Activated B cell treated with CpG ODN at 0.5 μM for 24 hours (primary cell): ENCODE results near the gene SHISA7. TPM values are rescaled to one million over a fixed set of nuclear protein-coding genes. Genes with fewer than 3 reads are reported as not detected.
A peak's percentile ranks its signal among the peaks of the same experiment; 100 is the strongest.

Source experiments
- ATAC-seq: fragments of 200-7000 bp; cut with Tn5 transposase; one replicate; pipeline ENCODE4 v1.10.0; 2021; ENCODE audit warnings: low read depth, mild to moderate bottlenecking, moderate library complexity
- CTCF ChIA-PET: fragments of 350-600 bp; sonication (Branson Sonifier 250); formaldehyde crosslinking; loops from one replicate; lab custom pipeline; 2021; ENCODE audit warnings: antibody characterized with exemption; lab: Charles Lee
- POLR2A ChIA-PET: fragments of 350-600 bp; sonication (Branson Sonifier 250); formaldehyde crosslinking; loops from one replicate; lab custom pipeline; 2021; ENCODE audit warnings: antibody characterized with exemption; lab: Charles Lee
- DNase-seq: peaks from one replicate; pipeline ENCODE4 v3.0.0; 2022
- H3K27ac Mint-ChIP-seq: one replicate; pipeline ENCODE4 v1.8.0; 2020; ENCODE audit warnings: mixed read lengths
- H3K27me3 Mint-ChIP-seq: one replicate; pipeline ENCODE4 v1.8.0; 2021; ENCODE audit warnings: mixed read lengths
- H3K36me3 Mint-ChIP-seq: one replicate; pipeline ENCODE4 v1.8.0; 2021; ENCODE audit warnings: low read depth, mixed read lengths
- H3K4me1 Mint-ChIP-seq: one replicate; pipeline ENCODE4 v1.8.0; 2021; ENCODE audit warnings: mixed read lengths
- H3K4me3 Mint-ChIP-seq: one replicate; pipeline ENCODE4 v1.8.0; 2020; ENCODE audit warnings: mild to moderate bottlenecking, mixed read lengths
- H3K9me3 Mint-ChIP-seq: one replicate; pipeline ENCODE4 v1.8.0; 2020; ENCODE audit warnings: mixed read lengths
- intact Hi-C: fragments of 100-400 bp; cut with micrococcal nuclease; formaldehyde crosslinking; loops from one replicate; pipeline ENCODE4 v1.15.1; 2024
- total RNA-seq: library from RNA; stranded (reverse); gene quantifications from 2 replicates; pipeline ENCODE4 v1.2.3, GENCODE V29; 2022
- TF ChIP-seq, protein P1 (sequence below): fragments of 200-600 bp; IDR thresholded peaks from one replicate; pipeline ENCODE4 v1.8.0; 2022; ENCODE audit warnings: antibody characterized with exemption, mild to moderate bottlenecking

SHISA7 gene
- total RNA-seq, 1 donor from 2014 or later, result not detected

DNA sequence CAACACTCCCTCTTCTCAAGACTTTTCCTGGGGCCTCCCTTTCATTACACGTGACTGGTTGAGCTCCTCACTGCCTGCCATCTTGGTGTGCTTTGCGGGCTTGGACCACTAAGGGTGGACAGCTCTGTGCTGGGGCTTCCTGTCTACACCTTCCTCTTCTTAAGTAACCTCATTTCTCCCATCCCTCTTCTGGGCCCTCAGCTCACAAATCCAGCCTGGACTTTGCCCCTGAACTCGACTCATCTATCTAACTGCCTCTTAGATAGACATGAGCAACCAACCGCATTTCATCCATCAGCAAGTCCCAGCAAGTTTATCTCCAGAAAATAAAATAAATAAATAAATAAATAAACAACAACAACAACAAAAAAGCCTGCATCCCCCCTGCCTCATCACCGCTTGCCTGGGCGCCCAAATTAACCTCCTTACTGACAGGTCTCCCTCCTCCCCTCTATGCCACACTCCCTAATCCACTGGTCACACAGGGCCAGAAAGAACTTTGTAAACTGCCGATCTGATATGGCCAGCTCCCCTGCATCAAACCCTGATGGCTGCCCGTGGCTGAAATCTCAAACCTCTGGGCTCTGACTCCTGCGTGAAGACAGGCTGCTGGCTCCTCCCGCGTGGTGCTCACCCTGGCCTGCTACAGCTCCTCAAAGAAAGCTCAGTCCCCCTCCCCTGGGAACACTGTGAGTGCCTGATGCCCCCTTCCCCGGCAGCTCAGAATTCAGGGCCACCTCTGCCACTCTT lies 10.6 kb upstream of the SHISA7 start:
- intact Hi-C loops, result loop anchor here (1.0 kb wide), 1 partner anchor 312 kb away; no protein-coding TSS in a partner anchor
- POLR2A ChIA-PET, result interaction anchor here (0.8 to 2.2 kb wide), 2 partner anchors 9 to 46 kb away, joined by 3 to 7 read pairs; partner anchors contain the start of gene UBE2S
- peak overlapping the region; percentile 17 for H3K4me3 Mint-ChIP-seq

GRCh38 chr19:55452749-55453346 lies 9.7 kb upstream of the SHISA7 start:
- H3K36me3 Mint-ChIP-seq, result peaks cover 14% of the 10 kb centered on the region
- TF ChIP-seq, protein P1, sequence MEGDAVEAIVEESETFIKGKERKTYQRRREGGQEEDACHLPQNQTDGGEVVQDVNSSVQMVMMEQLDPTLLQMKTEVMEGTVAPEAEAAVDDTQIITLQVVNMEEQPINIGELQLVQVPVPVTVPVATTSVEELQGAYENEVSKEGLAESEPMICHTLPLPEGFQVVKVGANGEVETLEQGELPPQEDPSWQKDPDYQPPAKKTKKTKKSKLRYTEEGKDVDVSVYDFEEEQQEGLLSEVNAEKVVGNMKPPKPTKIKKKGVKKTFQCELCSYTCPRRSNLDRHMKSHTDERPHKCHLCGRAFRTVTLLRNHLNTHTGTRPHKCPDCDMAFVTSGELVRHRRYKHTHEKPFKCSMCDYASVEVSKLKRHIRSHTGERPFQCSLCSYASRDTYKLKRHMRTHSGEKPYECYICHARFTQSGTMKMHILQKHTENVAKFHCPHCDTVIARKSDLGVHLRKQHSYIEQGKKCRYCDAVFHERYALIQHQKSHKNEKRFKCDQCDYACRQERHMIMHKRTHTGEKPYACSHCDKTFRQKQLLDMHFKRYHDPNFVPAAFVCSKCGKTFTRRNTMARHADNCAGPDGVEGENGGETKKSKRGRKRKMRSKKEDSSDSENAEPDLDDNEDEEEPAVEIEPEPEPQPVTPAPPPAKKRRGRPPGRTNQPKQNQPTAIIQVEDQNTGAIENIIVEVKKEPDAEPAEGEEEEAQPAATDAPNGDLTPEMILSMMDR, result no peak
- H3K9me3 Mint-ChIP-seq, result no peaks in the 10 kb centered on the region
- H3K4me1 Mint-ChIP-seq, result peaks cover 20% of the 10 kb centered on the region
- ATAC-seq, result no peak
- DNase-seq, result no peak
- POLR2A ChIA-PET, result interaction anchor here (0.6 to 2.2 kb wide), 3 partner anchors 45 to 278 kb away, joined by 4 to 12 read pairs (median 7); partner anchors contain the start of gene UBE2S
- no peak overlapping the region for H3K4me3 Mint-ChIP-seq
- intact Hi-C loops, result no loop called here
- H3K27ac Mint-ChIP-seq, result no peak overlapping the region
- H3K27me3 Mint-ChIP-seq, result peaks cover 11% of the 10 kb centered on the region
- CTCF ChIA-PET, result interaction anchor here (1.1 to 2.0 kb wide), 3 partner anchors 15 to 160 kb away, joined by 4 to 9 read pairs (median 6); no protein-coding TSS in a partner anchor

More for the DNA sequence above, 10.6 kb upstream of the SHISA7 start:
- Mint-ChIP-seq H3K27ac (no peak overlapping the region), H3K36me3 (peaks cover 14% of the 10 kb centered on the region), H3K27me3 (peaks cover 11% of the 10 kb centered on the region), H3K9me3 (no peaks in the 10 kb centered on the region), H3K4me1 (peaks cover 20% of the 10 kb centered on the region)
- TF ChIP-seq, protein P1, result no peak
- CTCF ChIA-PET, result interaction anchor here (0.9 to 2.0 kb wide), 5 partner anchors 14 to 312 kb away, joined by 4 to 9 read pairs (median 4); no protein-coding TSS in a partner anchor
- no peak for ATAC-seq
- no peak for DNase-seq

GRCh38 chr19:55451965-55452748 lies 9.1 kb upstream of the SHISA7 start:
- CTCF ChIA-PET, result interaction anchor here (1.7 to 2.0 kb wide), 2 partner anchors 16 to 51 kb away, joined by 6 to 9 read pairs; no protein-coding TSS in a partner anchor
- no peak overlapping the region for H3K27ac Mint-ChIP-seq
- H3K9me3 Mint-ChIP-seq, result no peaks in the 10 kb centered on the region
- TF ChIP-seq, protein P1, result no peak
- no peak for DNase-seq
- no peak for ATAC-seq
- H3K4me1 Mint-ChIP-seq, result peaks cover 20% of the 10 kb centered on the region
- peaks cover 14% of the 10 kb centered on the region for H3K36me3 Mint-ChIP-seq
- peak overlapping the region; percentile 41 for H3K4me3 Mint-ChIP-seq
- POLR2A ChIA-PET, result interaction anchor here (2.2 kb wide), 1 partner anchor 44 kb away, joined by 7 read pairs; the partner anchor contains the start of gene UBE2S
- H3K27me3 Mint-ChIP-seq, result peaks cover 11% of the 10 kb centered on the region
- intact Hi-C loops, result no loop called here

- ChIA-PET POLR2A (interaction anchor here (0.6 kb wide), 1 partner anchor 135 kb away, joined by 4 read pairs; no protein-coding TSS in a partner anchor), CTCF (no interaction called here)
- Mint-ChIP-seq H3K4me3 (peak overlapping the region; percentile 77), H3K4me1 (peaks cover 20% of the 10 kb centered on the region), H3K9me3 (no peaks in the 10 kb centered on the region), H3K36me3 (peaks cover 14% of the 10 kb centered on the region), H3K27me3 (peaks cover 11% of the 10 kb centered on the region), H3K27ac (no peak overlapping the region)
- TF ChIP-seq, protein P1, result no peak
- DNase-seq, result no peak
- ATAC-seq, result peak; percentile 35
- intact Hi-C loops, result no loop called here
Observed at GRCh38 chr19:55451163-55451964, 8.3 kb upstream of the SHISA7 start.
